Transverse colon (tissue), 4 donors: ENCODE data around the gene HAVCR2. TPM values are rescaled to one million over a fixed set of nuclear protein-coding genes. Genes with fewer than 3 reads are reported as not detected.
A peak's percentile ranks its signal among the peaks of the same experiment; 100 is the strongest.
"Not testable (repeated sequence)": the region's sequence is repeated elsewhere in the genome, so short reads cannot be mapped to it uniquely, and the experiment has no call there.

Experiments
- DNase-seq: peaks from one replicate; pipeline ENCODE4 v3.0.0-alpha.2; 2019
- H3K27ac ChIP-seq, 4 donors: fragments of 200-600 bp; sonication (generic); 2 replicates each; pipeline ENCODE4 v1.5.1; 2016 to 2018; ENCODE audit warnings: inconsistent platforms in 4 of 4
- H3K27me3 ChIP-seq: fragments of 200-600 bp; sonication (generic); 2 replicates; pipeline ENCODE4 v1.5.1; 2017; ENCODE audit warnings: inconsistent platforms
- H3K36me3 ChIP-seq, 4 donors: fragments of 200-600 bp; sonication (generic); 2 replicates each; pipeline ENCODE4 v1.5.1; 2017 to 2019; ENCODE audit warnings: inconsistent platforms in 4 of 4
- H3K4me1 ChIP-seq, 4 donors: fragments of 200-600 bp; sonication (generic); 2 replicates each; pipeline ENCODE4 v1.5.1; 2017 to 2020; ENCODE audit warnings: inconsistent platforms in 4 of 4
- H3K4me3 ChIP-seq, 4 donors: fragments of 200-600 bp; sonication (generic); 1 replicate in 1 of 4; 2 replicates in 3 of 4; pipeline versions ENCODE4 v1.5.1 to v1.6.1; 2017 to 2019; ENCODE audit warnings: inconsistent platforms in 4 of 4
- H3K9me3 ChIP-seq, 2 donors: fragments of 200-600 bp; sonication (generic); 2 replicates each; pipeline ENCODE4 v1.5.1; 2017 to 2019; ENCODE audit warnings: inconsistent platforms in 2 of 2
- CTCF ChIP-seq, 5 experiments: fragments of 200-600 bp in 3 of 5; fragments of 450-650 bp in 2 of 5; sonication (generic) in 3 of 5; IDR thresholded peaks; 1 replicate in 2 of 5; 2 replicates in 3 of 5; pipeline ENCODE4 v1.5.1; 2016 to 2017; ENCODE audit warnings: antibody characterized with exemption in 5 of 5, inconsistent platforms in 3 of 5, mild to moderate bottlenecking in 2 of 5, moderate library complexity in 1 of 5
- EP300 ChIP-seq: sonication (generic); formaldehyde crosslinking; IDR thresholded peaks from one replicate; pipeline ENCODE4 v1.6.1; 2017; ENCODE audit warnings: antibody characterized with exemption, low read depth
- POLR2A ChIP-seq: fragments of 450-650 bp; IDR thresholded peaks from one replicate; pipeline ENCODE4 v1.6.1; 2016; ENCODE audit warnings: antibody characterized with exemption, mild to moderate bottlenecking, moderate library complexity
- POLR2AphosphoS5 ChIP-seq, 3 donors: sonication (generic); formaldehyde crosslinking; IDR thresholded peaks; one replicate each; pipeline ENCODE4 v1.6.1; 2016; ENCODE audit warnings: antibody characterized with exemption in 3 of 3
- WGBS, 2 donors: methylation state at CpG; one replicate each; pipeline ENCODE4 v1.1.5; 2018; ENCODE audit warnings: low coverage in 1 of 2; 5-methylcytosine and 5-hydroxymethylcytosine counted together
- in situ Hi-C, 4 donors: fragments of 200-750 bp; cut with MboI; loops; one replicate each; pipeline versions ENCODE4 v1.15.0 to v1.15.1; 2017; ENCODE audit warnings: low sequenced_read_pairs in 3 of 4, low pct_ligation_motif_present in 1 of 4, low pct_unique_long_range_greater_than_20kb in 1 of 4
- intact Hi-C: fragments of 100-400 bp; cut with DNase I; formaldehyde crosslinking; loops from one replicate; pipeline ENCODE4 v1.15.1; 2023; ENCODE audit warnings: low total_unique reads
- total RNA-seq, 4 donors: library from RNA; depleted of rRNA; stranded (reverse); fragments of >200 nt; gene quantifications; one replicate each; pipeline ENCODE4 v1.1.0, GENCODE V29; 2016

Gene HAVCR2
- total RNA-seq, 4 donors from 2014 or later = 0.20 to 6.7 (median 3.2) TPM

- in situ Hi-C loops = no loop called here
Measured at GRCh38 chr5:157051604-157052245, 57.1 kb downstream of the HAVCR2 start.

GRCh38 chr5:157050050-157050449 lies 58.8 kb downstream of the HAVCR2 start:
- Histone ChIP-seq H3K4me3 (no peak overlapping the region), H3K36me3 (no peaks in the 10 kb centered on the region), H3K27ac (peak overlapping the region; percentile 33 to 73 (median 65)), H3K27me3 (no peaks in the 10 kb centered on the region), H3K9me3 (no peaks in the 10 kb centered on the region), H3K4me1 (peaks cover 0 to 49% (median 11%) of the 10 kb centered on the region in 4 donors)
- 56 to 64% methylated on average over 5 of the region's 5 CpGs for WGBS, 2 donors
- in situ Hi-C loops (no loop called here), intact Hi-C loops (no loop called here)
- TF ChIP-seq EP300 (no peak), CTCF (IDR thresholded peaks at IDR 0.05) (no peak), POLR2AphosphoS5 (IDR thresholded peaks at IDR 0.05) (no peak), POLR2A (no peak)
- DNase-seq = no peak

More at GRCh38 chr5:157051604-157052245, 57.1 kb downstream of the HAVCR2 start:
- Histone ChIP-seq H3K36me3 (no peaks in the 10 kb centered on the region), H3K4me1 (peaks cover 0 to 44% (median 11%) of the 10 kb centered on the region in 4 donors), H3K27ac (peak overlapping the region; percentile 33 to 73 (median 65)), H3K9me3 (no peaks in the 10 kb centered on the region), H3K27me3 (no peaks in the 10 kb centered on the region), H3K4me3 (no peak overlapping the region)
- no peak for TF ChIP-seq POLR2A
- no peak for TF ChIP-seq POLR2AphosphoS5 (IDR thresholded peaks at IDR 0.05)
- no peak for TF ChIP-seq EP300
- TF ChIP-seq CTCF (IDR thresholded peaks at IDR 0.05) = no peak
- intact Hi-C loops = no loop called here
- 10 to 61% methylated on average over 2 to 7 of the region's 7 CpGs for WGBS, 2 donors
- DNase-seq = no peak

- no peaks in the 10 kb centered on the region for H3K36me3 ChIP-seq
- H3K27ac ChIP-seq = peak overlapping the region; percentile 38 to 73 (median 65)
- DNase-seq = no peak
- intact Hi-C loops = no loop called here
- in situ Hi-C loops = no loop called here
- H3K27me3 ChIP-seq = no peaks in the 10 kb centered on the region
- no peak for TF ChIP-seq POLR2AphosphoS5 (IDR thresholded peaks at IDR 0.05)
- no peak for TF ChIP-seq POLR2A
- no peak for TF ChIP-seq EP300
- TF ChIP-seq CTCF (IDR thresholded peaks at IDR 0.05) = no peak
- H3K4me3 ChIP-seq = no peak overlapping the region
- WGBS, 2 donors = 36 to 42% methylated on average over 1 of the region's 1 CpG
- peaks cover 0 to 49% (median 11%) of the 10 kb centered on the region in 4 donors for H3K4me1 ChIP-seq
- no peaks in the 10 kb centered on the region for H3K9me3 ChIP-seq
Measured at GRCh38 chr5:157049605-157050004, 59.2 kb downstream of the HAVCR2 start.

- peaks cover 0 to 45% (median 11%) of the 10 kb centered on the region in 4 donors for H3K4me1 ChIP-seq
- in situ Hi-C loops = no loop called here
- no peak for DNase-seq
- intact Hi-C loops = no loop called here
- no peaks in the 10 kb centered on the region for H3K36me3 ChIP-seq
- no peak overlapping the region for H3K4me3 ChIP-seq
- H3K27ac ChIP-seq = peak overlapping the region in 1 of 4 donors; percentile 44
- no peaks in the 10 kb centered on the region for H3K27me3 ChIP-seq
- WGBS, 2 donors = 81 to 93% methylated on average over 3 to 5 of the region's 5 CpGs
- TF ChIP-seq POLR2A = no peak
- TF ChIP-seq EP300 = no peak
- no peak for TF ChIP-seq POLR2AphosphoS5 (IDR thresholded peaks at IDR 0.05)
- no peaks in the 10 kb centered on the region for H3K9me3 ChIP-seq
Measured at GRCh38 chr5:157047898-157048297, 60.9 kb downstream of the HAVCR2 start.

- intact Hi-C loops, H3K36me3 ChIP-seq, DNase-seq, H3K27me3 ChIP-seq, H3K9me3 ChIP-seq, in situ Hi-C loops, H3K4me3 ChIP-seq: not testable (repeated sequence)
- Histone ChIP-seq H3K27ac (peak overlapping the region in 2 of 4 donors; percentile 44 to 50), H3K4me1 (peaks cover 0 to 36% (median 8%) of the 10 kb centered on the region in 4 donors)
- 75 to 100% methylated on average over 1 to 4 of the region's 4 CpGs for WGBS, 2 donors
Measured at GRCh38 chr5:157047016-157047415, 61.8 kb downstream of the HAVCR2 start.
